IMR-90 (cell line): ENCODE results near the gene CROT. TPM values are rescaled to one million over a fixed set of nuclear protein-coding genes. Genes with fewer than 3 reads are reported as not detected.

Source experiments
- ATAC-seq: fragments of 200-7000 bp; cut with Tn5 transposase; 2 replicates; pipeline ENCODE4 v1.9.1; 2020; ENCODE audit warnings: low read depth, mild to moderate bottlenecking, moderate library complexity
- BruUV-seq: library from RNA; stranded (reverse); fragments of 400-500 nt; replicated peaks from 2 replicates; lab custom pipeline; 2021; lab: Mats Ljungman, UMichigan
- CTCF ChIA-PET: fragments of 300-600 bp; formaldehyde crosslinking; extraction: SDS; loops from one replicate; lab custom pipeline; 2021; ENCODE audit warnings: antibody characterized with exemption; lab: Yijun Ruan, JAX
- POLR2A ChIA-PET: fragments of 300-600 bp; sonication (Branson Sonifier 250); formaldehyde crosslinking; loops from one replicate; lab custom pipeline; 2022; ENCODE audit warnings: antibody characterized with exemption; ENCODE audit not compliant: unreplicated experiment; lab: Charles Lee
- DNase-seq: peaks from one replicate; pipeline ENCODE4 v3.0.0; 2013
- H2AFZ ChIP-seq: replicated peaks from 2 replicates; pipeline ENCODE3; 2013; ENCODE audit warnings: low read length, mild to moderate bottlenecking; ENCODE audit not compliant: poor library complexity
- H2AK5ac ChIP-seq: 2 replicates; pipeline ENCODE4 v1.6.1; 2013; ENCODE audit warnings: low read depth, low read length, inconsistent platforms
- H2AK9ac ChIP-seq: replicated peaks from 2 replicates; pipeline ENCODE3; 2013; ENCODE audit warnings: mild to moderate bottlenecking, low read depth, low read length, moderate library complexity; ENCODE audit not compliant: poor library complexity
- H2BK120ac ChIP-seq: 2 replicates; pipeline ENCODE4 v1.6.1; 2013; ENCODE audit warnings: low read depth, low read length, inconsistent platforms
- H2BK15ac ChIP-seq: 3 replicates; pipeline ENCODE4 v1.6.1; 2013; ENCODE audit warnings: low read depth, low read length, inconsistent platforms
- H2BK20ac ChIP-seq: 2 replicates; pipeline ENCODE4 v1.6.1; 2013; ENCODE audit warnings: low read depth, mild to moderate bottlenecking, inconsistent platforms, low read length, moderate library complexity
- H2BK5ac ChIP-seq: 2 replicates; pipeline ENCODE4 v1.6.1; 2013; ENCODE audit warnings: mild to moderate bottlenecking, low read depth, low read length, inconsistent platforms; ENCODE audit not compliant: poor library complexity, severe bottlenecking
- H3K14ac ChIP-seq: replicated peaks from 2 replicates; pipeline ENCODE4 v1.6.1; 2013; ENCODE audit warnings: low read depth, low read length, inconsistent platforms
- H3K18ac ChIP-seq: 2 replicates; pipeline ENCODE4 v1.6.1; 2013; ENCODE audit warnings: low read depth, low read length, control low read depth
- H3K23ac ChIP-seq: 2 replicates; pipeline ENCODE4 v1.6.1; 2013; ENCODE audit warnings: low read depth, low read length, inconsistent platforms
- H3K27ac ChIP-seq: 2 replicates; pipeline ENCODE4 v1.5.1; 2013; ENCODE audit warnings: mild to moderate bottlenecking, control low read depth, low read length; ENCODE audit not compliant: insufficient read depth
- H3K27me3 ChIP-seq: 2 replicates; pipeline ENCODE4 v1.6.1; 2013; ENCODE audit warnings: low read length; ENCODE audit not compliant: control insufficient read depth, insufficient read depth
- H3K36me3 ChIP-seq: 2 replicates; pipeline ENCODE4 v1.6.1; 2013; ENCODE audit warnings: low read length, mixed read lengths; ENCODE audit not compliant: control insufficient read depth, insufficient read depth
- H3K4ac ChIP-seq: 2 replicates; pipeline ENCODE4 v1.6.1; 2013; ENCODE audit warnings: low read depth, low read length, inconsistent platforms
- H3K4me1 ChIP-seq: 2 replicates; pipeline ENCODE4 v1.6.1; 2013; ENCODE audit warnings: low read length, mixed read lengths; ENCODE audit not compliant: control insufficient read depth, insufficient read depth
- H3K4me2 ChIP-seq: 2 replicates; pipeline ENCODE4 v1.6.1; 2013; ENCODE audit warnings: low read depth, mild to moderate bottlenecking, control low read depth, low read length, moderate library complexity
- H3K4me3 ChIP-seq: 2 replicates; pipeline ENCODE4 v1.5.1; 2013; ENCODE audit warnings: low read depth, mild to moderate bottlenecking, control low read depth, low read length, moderate library complexity; ENCODE audit not compliant: insufficient read depth
- H3K56ac ChIP-seq: 2 replicates; pipeline ENCODE4 v1.6.1; 2013; ENCODE audit warnings: low read length, inconsistent platforms; ENCODE audit not compliant: insufficient read depth; ENCODE audit errors: extremely low read depth
- H3K79me1 ChIP-seq, 2 experiments: 2 replicates each; pipeline ENCODE4 v1.6.1; 2013; ENCODE audit warnings: low read length in 2 of 2, inconsistent platforms in 1 of 2, low read depth in 1 of 2
- H3K9ac ChIP-seq: 2 replicates; pipeline ENCODE4 v1.6.1; 2013; ENCODE audit warnings: low read depth, low read length, control low read depth
- H3K9me1 ChIP-seq: 2 replicates; pipeline ENCODE4 v1.6.1; 2013; ENCODE audit warnings: low read length, inconsistent platforms; ENCODE audit not compliant: insufficient read depth
- H3K9me3 ChIP-seq: 2 replicates; pipeline ENCODE4 v1.6.1; 2013; ENCODE audit warnings: low read length; ENCODE audit not compliant: control insufficient read depth, insufficient read depth
- H4K20me1 ChIP-seq: 2 replicates; pipeline ENCODE4 v1.6.1; 2013; ENCODE audit warnings: low read length, inconsistent platforms; ENCODE audit not compliant: insufficient read depth
- H4K5ac ChIP-seq: 2 replicates; pipeline ENCODE4 v1.6.1; 2013; ENCODE audit warnings: mild to moderate bottlenecking, low read depth, low read length, control low read depth
- H4K8ac ChIP-seq, 2 experiments: 2 replicates each; pipeline ENCODE4 v1.6.1; 2013; ENCODE audit warnings: low read depth in 2 of 2, low read length in 2 of 2, control low read depth in 1 of 2, inconsistent platforms in 1 of 2
- H4K91ac ChIP-seq: 2 replicates; pipeline ENCODE4 v1.6.1; 2013; ENCODE audit warnings: low read depth, low read length, inconsistent platforms; ENCODE audit not compliant: insufficient read depth
- CHD1 ChIP-seq: IDR thresholded peaks from 2 replicates; pipeline ENCODE4 v1.6.1; 2012; ENCODE audit warnings: low read depth, low read length, improper control_type of control experiment
- MAFK ChIP-seq: IDR thresholded peaks from 2 replicates; pipeline ENCODE4 v1.6.1; 2012; ENCODE audit warnings: low read depth, low read length, improper control_type of control experiment
- RAD21 ChIP-seq: IDR thresholded peaks from 2 replicates; pipeline ENCODE4 v1.6.1; 2012; ENCODE audit warnings: low read length, improper control_type of control experiment
- RCOR1 ChIP-seq: IDR thresholded peaks from 2 replicates; pipeline ENCODE4 v1.6.1; 2012; ENCODE audit warnings: mild to moderate bottlenecking, low read length, improper control_type of control experiment; ENCODE audit not compliant: insufficient replicate concordance
- WGBS, 2 experiments: methylation state at CpG; one replicate each; pipeline versions ENCODE4 v1.1.5 to v1.1.7; 2013; ENCODE audit warnings: missing lambda C conversion rate in 2 of 2; ENCODE audit not compliant: insufficient read length in 1 of 2; ENCODE audit errors: extremely low coverage in 2 of 2; 5-methylcytosine and 5-hydroxymethylcytosine counted together
- dilution Hi-C: fragments of 300-500 bp; cut with HindIII; formaldehyde crosslinking; loops from one replicate; pipeline ENCODE4 v1.14.3; 2018; ENCODE audit warnings: low sequenced_read_pairs; ENCODE audit not compliant: unreplicated experiment
- in situ Hi-C: fragments of 300-500 bp; cut with MboI; formaldehyde crosslinking; loops from 3 replicates; pipeline ENCODE4 v1.14.3; 2019; ENCODE audit warnings: low sequenced_read_pairs, inconsistent platforms, mixed read lengths
- intact Hi-C: fragments of 100-400 bp; cut with micrococcal nuclease; formaldehyde crosslinking; loops from 2 replicates; pipeline ENCODE4 v1.10.0; 2022
- polyA plus RNA-seq, 3 experiments: library from polyadenylated mRNA; depleted of rRNA; stranded (reverse); fragments of >200 nt; gene quantifications; 2 replicates each; pipeline ENCODE4 v1.2.3, GENCODE V29; 2012; ENCODE audit warnings: low replicate concordance in 1 of 3
- total RNA-seq: library from RNA; depleted of rRNA; stranded (reverse); fragments of >200 nt; gene quantifications from 2 replicates; pipeline ENCODE4 v1.2.3, GENCODE V29; 2012

CROT gene
- total and polyA plus RNA-seq, 2 of the 4 experiments (the other 2 are of a cell fraction) = 7.5 to 10.0 TPM

- no TSS peak for BruUV-seq
- Histone ChIP-seq H3K27ac (no peak overlapping the region), H2AFZ (no peak overlapping the region), H2AK5ac (no peak overlapping the region), H3K56ac (no peak overlapping the region; the same call in 1 of the 2 replicates), H2BK5ac (no peak overlapping the region), H3K9me1 (no peaks in the 10 kb centered on the region), H3K9ac (no peak overlapping the region), H2AK9ac (no peak overlapping the region), H2BK120ac (no peak overlapping the region), H3K4me3 (no peak overlapping the region), H3K4me2 (no peak overlapping the region), H3K4ac (no peak overlapping the region), H4K8ac (no peak overlapping the region), H3K27me3 (no peaks in the 10 kb centered on the region), H3K23ac (0 out of 2 replicates have a peak overlapping the region, but pooled peaks have one; percentile 31), H4K5ac (peak overlapping the region; percentile 45; the same call in 1 of the 2 replicates), H4K91ac (no peak overlapping the region), H3K4me1 (no peaks in the 10 kb centered on the region), H4K20me1 (no peaks in the 10 kb centered on the region), H3K18ac (no peak overlapping the region), H3K9me3 (peaks cover 33% of the 10 kb centered on the region), H2BK15ac (no peak overlapping the region), H2BK20ac (no peak overlapping the region), H3K14ac (no peak overlapping the region), H3K36me3 (peaks cover 14% of the 10 kb centered on the region), H3K79me1 (no peaks in the 10 kb centered on the region)
- POLR2A ChIA-PET = no interaction called here
- TF ChIP-seq RCOR1 (no peak), RAD21 (no peak), MAFK (no peak), CHD1 (no peak)
- CTCF ChIA-PET = no interaction called here
- dilution Hi-C loops = no loop called here
- in situ Hi-C loops = no loop called here
- DNase-seq = no peak
- ATAC-seq = no peak
- intact Hi-C loops = no loop called here
- no CpG with 5 or more reads among the region's 3 CpGs for WGBS, 2 experiments
Measured at GRCh38 chr7:87330316-87330715, 15.1 kb upstream of the CROT start.
